Upper lobe of right lung (tissue), 1 donor: Measurements from ENCODE around the gene GRID2. TPM values are rescaled to one million over a fixed set of nuclear protein-coding genes. Genes with fewer than 3 reads are reported as not detected.

Experiments
- ATAC-seq: fragments of 200-7000 bp; cut with Tn5 transposase; one replicate; pipeline ENCODE4 v1.9.1; 2020; ENCODE audit warnings: mild to moderate bottlenecking, moderate library complexity
- DNase-seq: peaks from one replicate; pipeline ENCODE4 v3.0.0-alpha.2; 2020
- H3K27ac ChIP-seq: fragments of 200-600 bp; one replicate; pipeline ENCODE4 v1.8.0; 2022
- H3K27me3 ChIP-seq: fragments of 200-600 bp; one replicate; pipeline ENCODE4 v1.8.0; 2022; ENCODE audit warnings: mild to moderate bottlenecking
- H3K36me3 ChIP-seq: fragments of 200-600 bp; one replicate; pipeline ENCODE4 v1.8.0; 2022
- H3K4me1 ChIP-seq: fragments of 200-600 bp; one replicate; pipeline ENCODE4 v1.8.0; 2022
- H3K4me3 ChIP-seq: fragments of 200-600 bp; one replicate; pipeline ENCODE4 v1.8.0; 2022; ENCODE audit warnings: mild to moderate bottlenecking
- H3K9me3 ChIP-seq: fragments of 200-600 bp; one replicate; pipeline ENCODE4 v1.8.0; 2022
- CTCF ChIP-seq: fragments of 200-600 bp; IDR thresholded peaks from one replicate; pipeline ENCODE4 v1.8.0; 2022; ENCODE audit warnings: antibody characterized with exemption
- intact Hi-C: fragments of 100-400 bp; cut with DNase I; formaldehyde crosslinking; loops from one replicate; pipeline ENCODE4 v1.11.0; 2022
- total RNA-seq: library from RNA; stranded (reverse); fragmentation: NEBNext Ultra II Directional; extraction: Animal tissue kit (Norgen Biotek cat#: 25700); gene quantifications from one replicate; pipeline ENCODE4 v1.2.1, GENCODE V29; 2021
- donor health status: DM: no; HTN: yes; CAD: no; lungs with severe emphysema.

GRID2 gene
- total RNA-seq, 1 donor from 2014 or later, result not detected

DNA sequence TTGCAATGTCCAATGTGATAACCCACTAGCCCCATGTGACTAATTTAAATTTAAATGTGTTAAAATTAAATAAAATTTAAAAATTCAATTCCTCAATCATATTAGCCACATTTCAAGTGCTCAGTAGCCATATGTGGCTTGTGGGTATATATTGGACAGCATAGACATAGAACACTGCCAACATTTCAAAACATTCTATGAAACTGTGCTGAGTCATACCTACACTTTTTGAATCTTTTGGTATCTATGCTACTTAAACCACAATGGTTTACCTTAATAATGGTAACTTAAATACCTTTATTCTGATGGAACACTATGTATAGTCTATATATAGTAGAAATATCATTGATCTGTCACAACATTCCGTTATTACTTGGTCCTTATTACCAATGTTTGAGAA, 1301.4 kb downstream of the GRID2 start:
- intact Hi-C loops, result no loop called here
- DNase-seq (no peak), ATAC-seq (no peak)
- H3K27me3 ChIP-seq, result no peaks in the 10 kb centered on the region
- no peaks in the 10 kb centered on the region for H3K4me1 ChIP-seq
- no peaks in the 10 kb centered on the region for H3K36me3 ChIP-seq
- H3K9me3 ChIP-seq, result no peaks in the 10 kb centered on the region
- TF ChIP-seq CTCF, result no peak
- no peak overlapping the region for H3K27ac ChIP-seq
- H3K4me3 ChIP-seq, result no peak overlapping the region

DNA sequence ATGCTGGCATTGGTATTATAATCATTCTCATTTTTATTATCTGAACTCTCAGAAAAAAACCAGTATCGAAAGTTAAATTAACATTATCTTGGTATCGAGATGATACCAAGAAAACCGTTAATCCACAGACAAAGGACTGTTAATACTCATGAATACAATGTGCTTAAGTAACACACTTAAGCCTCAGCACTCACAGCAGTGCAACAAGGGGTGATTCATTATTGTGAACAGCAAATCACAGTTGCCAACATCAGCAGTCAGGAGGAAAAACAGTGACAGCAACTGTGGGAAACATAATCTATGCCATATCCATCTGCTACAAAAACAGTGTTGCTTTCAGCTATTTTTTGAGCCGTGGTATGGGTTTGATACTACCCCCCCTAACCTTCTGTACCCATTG, 1313.8 kb downstream of the GRID2 start:
- no peak for ATAC-seq
- intact Hi-C loops, result no loop called here

GRCh38 chr4:93633721-93634120, 1330.0 kb downstream of the GRID2 start:
- TF ChIP-seq CTCF, result no peak
- no peak for DNase-seq
- ATAC-seq, result no peak
- Histone ChIP-seq H3K9me3 (no peaks in the 10 kb centered on the region), H3K36me3 (no peaks in the 10 kb centered on the region), H3K27me3 (no peaks in the 10 kb centered on the region), H3K4me3 (no peak overlapping the region), H3K4me1 (no peaks in the 10 kb centered on the region), H3K27ac (no peak overlapping the region)
- intact Hi-C loops, result no loop called here

More for the DNA sequence above, 1313.8 kb downstream of the GRID2 start:
- Histone ChIP-seq H3K4me1 (no peaks in the 10 kb centered on the region), H3K27ac (no peak overlapping the region), H3K4me3 (no peak overlapping the region), H3K36me3 (no peaks in the 10 kb centered on the region), H3K27me3 (no peaks in the 10 kb centered on the region), H3K9me3 (no peaks in the 10 kb centered on the region)
- DNase-seq, result no peak
- no peak for TF ChIP-seq CTCF

DNA sequence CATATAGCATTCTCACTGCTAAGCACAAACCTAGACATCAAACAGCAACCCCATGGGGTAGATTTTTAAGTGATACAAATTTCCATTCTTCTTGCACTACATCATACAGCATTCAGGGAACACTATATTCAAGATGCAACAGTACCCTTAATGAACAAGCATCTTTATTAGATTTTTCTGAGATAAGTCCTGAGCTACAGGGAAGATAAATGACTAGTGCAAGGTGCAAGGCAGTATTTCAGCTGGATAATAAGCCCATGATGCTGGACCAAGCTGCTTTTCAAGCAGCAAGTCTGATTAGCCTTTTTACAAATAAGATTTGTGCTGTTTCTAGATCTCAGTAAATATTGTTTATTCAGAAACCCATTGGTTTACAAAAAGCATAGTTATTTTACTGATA, 1332.2 kb downstream of the GRID2 start:
- Histone ChIP-seq H3K4me3 (no peak overlapping the region), H3K4me1 (no peaks in the 10 kb centered on the region), H3K36me3 (no peaks in the 10 kb centered on the region), H3K9me3 (no peaks in the 10 kb centered on the region), H3K27ac (no peak overlapping the region), H3K27me3 (no peaks in the 10 kb centered on the region)
- DNase-seq (no peak), ATAC-seq (no peak)
- TF ChIP-seq CTCF, result no peak
- intact Hi-C loops, result no loop called here

DNA sequence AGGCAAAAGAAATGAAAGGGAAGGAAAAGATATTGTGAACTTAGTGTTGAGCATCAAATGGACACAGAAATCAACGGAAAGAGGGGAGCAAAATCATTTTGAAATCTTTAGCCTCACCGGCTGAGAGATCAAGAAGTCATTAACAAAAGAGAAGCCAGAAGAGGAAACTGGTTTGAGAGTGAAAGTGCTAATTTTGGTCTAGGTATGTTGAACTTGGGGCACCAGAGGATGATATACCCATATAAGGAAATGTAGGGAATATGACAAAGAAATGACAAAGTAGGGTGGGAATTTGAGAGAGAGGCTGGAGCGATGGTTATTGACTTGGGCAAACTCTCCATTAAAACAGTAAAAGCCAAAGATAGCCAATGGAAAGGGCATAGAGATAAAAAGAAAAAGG, 1341.4 kb downstream of the GRID2 start:
- Histone ChIP-seq H3K4me3 (no peak overlapping the region), H3K27me3 (no peaks in the 10 kb centered on the region), H3K27ac (no peak overlapping the region), H3K4me1 (no peaks in the 10 kb centered on the region), H3K9me3 (no peaks in the 10 kb centered on the region), H3K36me3 (no peaks in the 10 kb centered on the region)
- ATAC-seq (no peak), DNase-seq (no peak)
- no peak for TF ChIP-seq CTCF
- intact Hi-C loops, result no loop called here

- no peak for TF ChIP-seq CTCF
- no peak overlapping the region for H3K27ac ChIP-seq
- DNase-seq (no peak), ATAC-seq (no peak)
- H3K4me3 ChIP-seq, result no peak overlapping the region
- intact Hi-C loops, result no loop called here
- H3K9me3 ChIP-seq, result no peaks in the 10 kb centered on the region
- H3K27me3 ChIP-seq, result no peaks in the 10 kb centered on the region
- H3K36me3 ChIP-seq, result no peaks in the 10 kb centered on the region
- H3K4me1 ChIP-seq, result no peaks in the 10 kb centered on the region
Measured at GRCh38 chr4:93646233-93646930, 1342.6 kb downstream of the GRID2 start.
